Measurements from ENCODE around the gene TBC1D10A. TPM values are rescaled to one million over a fixed set of nuclear protein-coding genes. Genes with fewer than 3 reads are reported as not detected.
A peak's percentile ranks its signal among the peaks of the same experiment; 100 is the strongest.

The TBC1D10A gene
- total and polyA plus RNA-seq, 12 donors = 3.2 to 9.5 (median 5.7) TPM

DNA sequence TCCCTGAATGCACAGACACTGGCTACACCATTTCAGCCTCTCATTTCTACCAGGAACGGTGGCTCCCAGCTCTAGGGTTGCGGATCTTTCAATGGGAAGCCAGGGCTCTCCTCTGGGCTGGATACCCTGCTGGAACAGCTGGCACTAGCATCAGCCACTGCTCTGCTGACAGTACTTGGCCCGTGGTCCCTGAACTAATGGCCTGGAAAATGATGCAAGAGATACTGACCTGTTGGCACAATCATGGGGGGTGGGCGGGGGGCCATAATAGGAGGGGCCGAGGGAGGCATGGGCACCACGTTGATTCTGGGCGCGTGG lies 10.7 kb upstream of the TBC1D10A start:
- peaks cover 3 to 58% (median 33%) of the 10 kb centered on the region in 9 donors for H3K4me1 ChIP-seq
- no peaks in the 10 kb centered on the region for H3K9me3 ChIP-seq
- H3K4me3 ChIP-seq = no peak overlapping the region
- TF ChIP-seq, protein P1, sequence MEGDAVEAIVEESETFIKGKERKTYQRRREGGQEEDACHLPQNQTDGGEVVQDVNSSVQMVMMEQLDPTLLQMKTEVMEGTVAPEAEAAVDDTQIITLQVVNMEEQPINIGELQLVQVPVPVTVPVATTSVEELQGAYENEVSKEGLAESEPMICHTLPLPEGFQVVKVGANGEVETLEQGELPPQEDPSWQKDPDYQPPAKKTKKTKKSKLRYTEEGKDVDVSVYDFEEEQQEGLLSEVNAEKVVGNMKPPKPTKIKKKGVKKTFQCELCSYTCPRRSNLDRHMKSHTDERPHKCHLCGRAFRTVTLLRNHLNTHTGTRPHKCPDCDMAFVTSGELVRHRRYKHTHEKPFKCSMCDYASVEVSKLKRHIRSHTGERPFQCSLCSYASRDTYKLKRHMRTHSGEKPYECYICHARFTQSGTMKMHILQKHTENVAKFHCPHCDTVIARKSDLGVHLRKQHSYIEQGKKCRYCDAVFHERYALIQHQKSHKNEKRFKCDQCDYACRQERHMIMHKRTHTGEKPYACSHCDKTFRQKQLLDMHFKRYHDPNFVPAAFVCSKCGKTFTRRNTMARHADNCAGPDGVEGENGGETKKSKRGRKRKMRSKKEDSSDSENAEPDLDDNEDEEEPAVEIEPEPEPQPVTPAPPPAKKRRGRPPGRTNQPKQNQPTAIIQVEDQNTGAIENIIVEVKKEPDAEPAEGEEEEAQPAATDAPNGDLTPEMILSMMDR (IDR thresholded peaks at IDR 0.05) = no peak
- 61 to 62% methylated on average over 8 of the region's 8 CpGs for WGBS, 2 donors
- peaks cover 13 to 100% (median 96%) of the 10 kb centered on the region in 9 donors for H3K36me3 ChIP-seq
- peak in 2 of 8 donors; percentile 9 to 60 for ATAC-seq
- DNase-seq = no peak
- intact Hi-C loops (cut with DNase I) = no loop called here
- peak overlapping the region in 4 of 10 donors; percentile 2 to 36 (median 24) for H3K27ac ChIP-seq
- no peaks in the 10 kb centered on the region for H3K27me3 ChIP-seq

DNA sequence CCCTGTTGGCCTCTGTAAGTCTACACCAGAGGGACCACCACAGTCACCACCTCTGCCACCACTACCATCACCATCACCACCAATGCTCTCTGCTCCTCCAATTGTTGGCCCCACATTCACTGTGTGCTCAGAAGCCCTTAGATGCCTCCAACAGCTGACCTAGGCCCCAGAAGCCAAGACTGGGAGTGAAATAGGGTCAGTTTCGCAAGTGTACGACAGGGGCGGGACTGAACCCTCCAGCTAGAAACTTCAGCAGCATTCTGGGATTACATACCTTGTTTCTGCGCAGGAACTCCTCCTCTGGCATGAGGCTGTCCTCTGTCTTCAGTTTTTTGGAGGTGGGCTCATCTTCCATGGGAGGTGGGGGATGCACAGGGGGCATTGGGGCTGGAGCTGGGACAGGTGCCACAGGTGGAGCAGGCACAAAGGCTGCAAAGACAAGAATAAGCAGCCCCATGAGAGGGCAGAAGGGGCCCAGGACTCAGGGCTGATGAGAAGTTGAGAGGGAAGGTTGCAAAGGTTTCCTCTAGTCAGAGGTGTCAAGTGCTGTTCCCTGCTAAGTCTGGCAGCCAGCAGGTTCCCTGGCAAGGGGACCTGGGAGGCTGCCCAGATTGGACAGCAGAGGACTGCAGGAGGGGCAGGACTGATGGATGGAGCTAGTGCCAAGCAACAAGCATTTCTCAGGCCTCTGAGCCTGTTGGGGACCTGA lies 10.2 kb upstream of the TBC1D10A start:
- H3K36me3 ChIP-seq = peaks cover 13 to 100% (median 91%) of the 10 kb centered on the region in 9 donors
- H3K9me3 ChIP-seq = no peaks in the 10 kb centered on the region
- peak; percentile 50 to 87 (median 80) for ATAC-seq
- DNase-seq = peak; percentile 69 to 71
- H3K4me3 ChIP-seq = no peak overlapping the region
- 93% methylated on average over 4 of the region's 4 CpGs for WGBS, 2 donors
- no peaks in the 10 kb centered on the region for H3K27me3 ChIP-seq
- peaks cover under 1 to 53% (median 28%) of the 10 kb centered on the region in 9 donors for H3K4me1 ChIP-seq
- H3K27ac ChIP-seq = peak overlapping the region in 5 of 10 donors; percentile 2 to 41 (median 21)
- intact Hi-C loops (cut with DNase I) = no loop called here
- TF ChIP-seq, protein P1 (IDR thresholded peaks at IDR 0.05) = no peak

DNA sequence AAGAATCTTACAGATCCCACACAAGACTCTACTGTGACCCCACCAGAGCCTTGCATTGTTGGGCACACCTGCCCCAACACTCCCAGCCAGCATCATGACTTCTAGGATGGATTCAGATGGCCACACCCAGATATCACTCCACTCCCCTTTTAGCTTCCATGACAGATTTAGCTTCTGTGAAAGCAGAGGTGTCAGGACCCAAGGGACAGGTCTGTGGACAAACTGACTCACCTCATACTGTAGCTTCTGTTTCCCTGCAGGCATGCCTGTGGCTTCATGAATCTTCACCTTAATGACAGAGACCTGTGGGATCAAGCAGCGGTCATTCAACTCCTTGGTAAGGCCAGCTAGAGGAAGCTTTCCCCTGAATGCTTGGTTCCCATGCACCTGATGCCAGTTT lies 8.5 kb upstream of the TBC1D10A start:
- Histone ChIP-seq H3K4me1 (peaks cover 0 to 36% (median 13%) of the 10 kb centered on the region in 9 donors), H3K9me3 (no peaks in the 10 kb centered on the region), H3K4me3 (no peak overlapping the region), H3K27me3 (no peaks in the 10 kb centered on the region), H3K27ac (no peak overlapping the region), H3K36me3 (peaks cover 8 to 100% (median 80%) of the 10 kb centered on the region in 9 donors)
- TF ChIP-seq, protein P1 (IDR thresholded peaks at IDR 0.05) = no peak
- DNase-seq (no peak), ATAC-seq (no peak)
- intact Hi-C loops (cut with DNase I) = no loop called here
- WGBS, 2 donors = 100% methylated on average over 1 of the region's 1 CpG

DNA sequence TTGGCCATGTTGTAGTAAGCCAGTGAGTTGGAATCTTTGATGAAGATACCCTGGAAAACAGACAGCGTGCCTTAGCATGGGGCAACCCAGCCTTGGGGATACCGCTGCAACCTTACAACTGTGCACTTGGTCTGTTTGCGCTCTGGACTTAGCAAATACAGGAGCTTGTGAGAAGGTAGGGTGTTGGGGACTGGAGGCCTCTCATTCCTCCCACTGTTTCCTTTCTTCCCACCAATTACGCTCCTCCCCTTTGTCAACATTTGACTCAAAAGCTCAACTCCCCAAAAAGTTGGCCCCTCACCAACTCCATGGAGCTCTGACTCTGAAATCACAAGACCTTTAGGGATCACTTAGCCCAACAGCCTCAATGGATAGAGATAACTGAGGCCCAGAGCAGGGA lies 7.9 kb upstream of the TBC1D10A start:
- TF ChIP-seq, protein P1 (IDR thresholded peaks at IDR 0.05) = no peak
- WGBS, 2 donors = 96 to 97% methylated on average over 4 of the region's 4 CpGs
- intact Hi-C loops (cut with DNase I) = no loop called here

More for the DNA sequence above, 7.9 kb upstream of the TBC1D10A start:
- Histone ChIP-seq H3K36me3 (peaks cover 8 to 98% (median 74%) of the 10 kb centered on the region in 9 donors), H3K9me3 (no peaks in the 10 kb centered on the region), H3K4me3 (no peak overlapping the region), H3K27me3 (no peaks in the 10 kb centered on the region), H3K4me1 (peaks cover 0 to 30% (median 11%) of the 10 kb centered on the region in 9 donors), H3K27ac (no peak overlapping the region)
- ATAC-seq (no peak), DNase-seq (no peak)
